NCI-H82 (cell line): Measurements from ENCODE around the gene ACTMAP.

Source experiments
- DNase-seq: peaks from one replicate; lab custom pipeline; 2025; lab: John Stamatoyannopoulos, UW

ACTMAP gene

DNA sequence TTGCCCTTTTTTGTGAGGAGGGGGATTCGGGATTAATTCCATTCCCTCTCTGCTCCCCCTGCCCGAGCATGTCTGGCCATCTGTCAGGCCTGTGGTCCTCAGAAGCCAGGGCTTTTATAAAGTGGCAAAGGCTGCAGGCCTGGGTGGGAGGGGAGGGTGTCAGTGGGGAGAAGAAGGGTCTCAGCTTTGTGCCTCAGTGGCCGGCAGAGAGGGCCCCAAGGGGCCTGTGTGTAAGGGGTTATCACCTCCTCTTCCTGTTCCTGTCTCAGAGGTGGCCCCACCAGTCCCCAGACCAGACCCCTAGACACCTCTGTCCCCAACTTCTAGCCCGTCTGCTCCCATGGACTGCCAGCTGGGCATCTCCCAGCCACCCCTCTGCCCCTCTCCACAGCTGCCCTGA is 56.4 kb downstream of the ACTMAP start:
- peak; percentile 66 for DNase-seq

DNA sequence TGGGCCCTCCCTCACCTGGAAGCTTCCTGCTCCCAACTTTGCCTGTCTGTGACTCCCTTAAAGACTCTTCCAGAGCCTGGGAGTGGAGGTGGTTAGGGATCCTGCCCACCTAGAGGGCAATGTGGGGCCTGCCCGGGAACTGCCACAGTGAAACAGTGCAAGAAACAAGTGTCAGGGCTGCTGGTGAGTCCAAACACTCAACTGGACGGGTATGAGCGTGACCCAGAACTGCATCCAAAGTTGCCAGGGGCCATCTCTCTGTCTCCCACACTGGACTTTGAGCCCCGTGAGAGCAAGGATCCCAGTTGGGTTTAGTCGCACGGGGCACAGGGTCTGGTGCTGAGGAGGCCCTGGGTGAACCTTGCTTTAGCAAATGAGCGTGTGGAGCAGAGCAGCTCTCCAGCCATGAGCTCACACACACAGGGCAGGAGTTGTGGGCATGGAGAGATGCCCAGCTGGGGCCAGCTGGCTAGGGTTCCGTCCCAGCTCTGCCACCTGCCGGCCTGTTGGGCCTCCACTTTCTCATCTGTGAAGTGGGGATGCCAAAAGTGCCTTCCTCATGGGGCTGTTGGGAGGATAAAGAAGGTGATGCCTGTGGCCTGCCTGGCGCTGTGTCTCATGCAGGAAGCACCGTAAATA is 57.0 kb downstream of the ACTMAP start:
- peak; percentile 22 for DNase-seq

DNA sequence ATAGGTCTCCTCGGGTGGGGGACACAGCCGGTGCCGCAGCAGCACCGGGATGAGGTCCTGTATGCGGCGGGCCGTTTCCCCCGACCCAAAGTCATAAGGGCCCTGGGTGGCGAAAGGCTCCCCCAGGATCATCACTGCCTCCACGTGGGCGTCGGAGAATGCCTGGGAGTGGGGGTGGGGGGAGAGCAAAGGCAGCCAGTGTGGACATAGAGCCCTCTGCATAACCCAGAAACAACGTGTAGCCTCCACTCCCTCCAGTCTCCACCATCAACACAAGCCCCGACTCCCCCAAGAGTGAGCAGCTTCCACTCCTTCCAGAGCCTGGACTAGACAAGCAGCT is 58.1 kb downstream of the ACTMAP start:
- peak; percentile 58 for DNase-seq

DNA sequence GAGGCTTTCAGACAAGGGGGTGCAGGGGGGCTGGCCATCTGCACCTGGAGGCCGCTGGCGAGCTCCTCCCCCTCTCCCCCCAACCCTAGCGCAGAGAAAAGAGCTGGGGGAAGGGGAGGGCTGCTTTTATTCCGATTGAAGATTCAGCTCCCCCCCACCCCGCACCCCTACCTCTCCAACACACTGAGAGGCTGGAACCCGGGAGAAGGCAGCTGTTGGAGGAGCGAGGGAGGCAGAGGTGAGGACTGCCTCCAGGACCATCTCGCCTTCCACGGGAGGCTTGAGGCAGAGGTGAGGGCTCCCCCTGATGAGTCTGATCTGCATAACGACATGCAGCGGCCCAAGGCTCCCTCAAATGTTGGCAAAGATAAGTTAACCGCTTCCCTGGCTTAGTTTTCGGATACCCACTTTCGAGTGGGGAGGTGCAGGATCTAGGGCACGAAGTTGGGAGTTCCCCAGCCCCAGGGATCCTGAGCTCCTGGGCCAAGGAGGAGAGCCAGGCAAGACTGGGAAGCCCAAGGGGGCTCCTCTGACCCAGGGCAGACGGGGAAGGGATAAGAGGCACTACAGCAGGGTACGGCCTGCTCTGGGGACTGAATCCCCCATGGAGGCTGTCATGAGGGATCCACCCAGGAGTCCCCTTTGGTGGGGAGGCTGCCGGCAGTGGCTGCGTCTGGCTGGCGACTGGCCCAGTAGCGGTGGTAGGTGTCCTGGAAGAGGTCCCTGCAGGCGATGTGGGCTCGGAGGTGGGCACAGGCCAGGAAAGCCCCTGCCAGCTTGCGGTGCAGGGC is 58.7 kb downstream of the ACTMAP start:
- peak; percentile 99 for DNase-seq
